Stomach (tissue), 4 donors: ENCODE data around the gene C8A.

ENCODE experiments used
- EP300 ChIP-seq: sonication (generic); formaldehyde crosslinking; IDR thresholded peaks from one replicate; pipeline ENCODE4 v1.6.1; 2017; ENCODE audit warnings: antibody characterized with exemption
- POLR2A ChIP-seq, 4 donors: fragments of 450-650 bp; IDR thresholded peaks; one replicate each; pipeline ENCODE4 v1.6.1; 2016; ENCODE audit warnings: antibody characterized with exemption in 4 of 4, control low read depth in 2 of 4, mild to moderate bottlenecking in 1 of 4, moderate library complexity in 1 of 4
- POLR2AphosphoS5 ChIP-seq, 3 donors: sonication (generic); formaldehyde crosslinking; IDR thresholded peaks; one replicate each; pipeline ENCODE4 v1.6.1; 2016; ENCODE audit warnings: antibody characterized with exemption in 3 of 3
- TF ChIP-seq, protein P1 (sequence below), 7 experiments: fragments of 450-650 bp in 4 of 7; fragments of 200-600 bp in 3 of 7; sonication (generic) in 3 of 7; IDR thresholded peaks; one replicate each; pipeline ENCODE4 v1.5.1; 2016 to 2019; ENCODE audit warnings: antibody characterized with exemption in 7 of 7, control low read depth in 2 of 7, mild to moderate bottlenecking in 1 of 7

- TF ChIP-seq POLR2AphosphoS5 (IDR thresholded peaks at IDR 0.05) (no peak), POLR2A (IDR thresholded peaks at IDR 0.05) (no peak), EP300 (no peak)
- TF ChIP-seq, protein P1, sequence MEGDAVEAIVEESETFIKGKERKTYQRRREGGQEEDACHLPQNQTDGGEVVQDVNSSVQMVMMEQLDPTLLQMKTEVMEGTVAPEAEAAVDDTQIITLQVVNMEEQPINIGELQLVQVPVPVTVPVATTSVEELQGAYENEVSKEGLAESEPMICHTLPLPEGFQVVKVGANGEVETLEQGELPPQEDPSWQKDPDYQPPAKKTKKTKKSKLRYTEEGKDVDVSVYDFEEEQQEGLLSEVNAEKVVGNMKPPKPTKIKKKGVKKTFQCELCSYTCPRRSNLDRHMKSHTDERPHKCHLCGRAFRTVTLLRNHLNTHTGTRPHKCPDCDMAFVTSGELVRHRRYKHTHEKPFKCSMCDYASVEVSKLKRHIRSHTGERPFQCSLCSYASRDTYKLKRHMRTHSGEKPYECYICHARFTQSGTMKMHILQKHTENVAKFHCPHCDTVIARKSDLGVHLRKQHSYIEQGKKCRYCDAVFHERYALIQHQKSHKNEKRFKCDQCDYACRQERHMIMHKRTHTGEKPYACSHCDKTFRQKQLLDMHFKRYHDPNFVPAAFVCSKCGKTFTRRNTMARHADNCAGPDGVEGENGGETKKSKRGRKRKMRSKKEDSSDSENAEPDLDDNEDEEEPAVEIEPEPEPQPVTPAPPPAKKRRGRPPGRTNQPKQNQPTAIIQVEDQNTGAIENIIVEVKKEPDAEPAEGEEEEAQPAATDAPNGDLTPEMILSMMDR (IDR thresholded peaks at IDR 0.05), result no peak
These were observed 111.5 kb downstream of the C8A start, which contains the start of gene C8B for GRCh38 chr1:56965916-56966697.
